Stimulated activated CD8-positive, alpha-beta memory T cell treated with anti-CD3 and anti-CD28 coated beads, Interleukin-2, amount 100 ng/mL, for 1 hour (primary cell): Measurements from ENCODE around the gene CXADR.

Source experiments
- DNase-seq, 2 donors: peaks; one replicate each; pipeline ENCODE4 v3.0.0-alpha.2; 2020; ENCODE audit warnings: low read depth in 2 of 2

The CXADR gene

GRCh38 chr21:17539743-17540341, 27.0 kb downstream of the CXADR start:
- DNase-seq = no peak

DNA sequence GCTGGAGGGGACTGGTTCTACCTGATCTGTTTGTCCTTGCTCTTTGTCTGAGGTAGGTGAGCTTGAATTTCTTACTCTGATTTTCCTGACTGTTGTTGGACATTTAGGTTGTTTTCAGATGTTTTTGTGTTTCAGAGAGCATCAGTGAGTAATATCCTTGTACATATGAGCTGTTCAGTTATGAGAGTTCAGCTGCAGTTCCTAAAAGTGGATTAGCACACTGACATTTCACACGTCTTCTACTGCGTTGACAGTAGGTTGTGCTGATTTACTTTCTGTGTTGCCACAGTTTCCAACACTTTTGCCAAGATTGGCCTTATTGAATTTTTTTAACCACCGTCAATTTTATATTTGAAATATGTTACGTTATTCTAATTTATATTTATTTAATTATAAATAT, 27.7 kb downstream of the CXADR start:
- no peak for DNase-seq

DNA sequence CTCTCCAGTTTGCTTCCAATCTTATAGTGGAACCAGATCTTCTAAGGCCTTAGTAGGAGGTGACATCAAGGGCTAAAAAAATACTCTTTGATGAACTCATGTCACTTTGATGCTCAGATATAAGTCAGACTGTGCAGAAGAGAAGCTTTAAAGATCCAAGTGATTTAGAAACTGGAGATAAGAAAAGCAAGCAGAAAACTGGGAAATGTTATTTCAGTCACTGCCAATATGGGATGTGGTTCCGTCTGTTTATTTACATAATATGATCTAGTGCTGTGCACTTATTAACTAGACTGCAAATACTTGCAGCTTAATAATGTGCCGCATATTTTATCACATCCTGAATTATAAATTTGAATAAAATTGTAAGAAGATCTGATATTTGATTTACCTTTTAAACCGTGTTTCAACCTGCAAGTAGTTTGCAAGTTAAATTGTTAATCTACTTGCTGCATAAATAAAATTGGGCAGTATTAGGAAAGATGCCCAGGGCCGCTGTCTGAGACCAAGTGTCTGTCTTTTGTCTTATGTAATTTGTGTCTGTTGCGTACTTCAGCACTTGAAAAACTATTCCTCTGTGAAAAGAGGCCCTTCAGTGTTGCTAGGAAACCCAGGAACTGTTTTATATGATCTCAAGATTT, 29.6 kb downstream of the CXADR start:
- no peak for DNase-seq

GRCh38 chr21:17545007-17545406, 32.2 kb downstream of the CXADR start:
- no peak for DNase-seq

GRCh38 chr21:17548262-17548661, 35.4 kb downstream of the CXADR start:
- no peak for DNase-seq

DNA sequence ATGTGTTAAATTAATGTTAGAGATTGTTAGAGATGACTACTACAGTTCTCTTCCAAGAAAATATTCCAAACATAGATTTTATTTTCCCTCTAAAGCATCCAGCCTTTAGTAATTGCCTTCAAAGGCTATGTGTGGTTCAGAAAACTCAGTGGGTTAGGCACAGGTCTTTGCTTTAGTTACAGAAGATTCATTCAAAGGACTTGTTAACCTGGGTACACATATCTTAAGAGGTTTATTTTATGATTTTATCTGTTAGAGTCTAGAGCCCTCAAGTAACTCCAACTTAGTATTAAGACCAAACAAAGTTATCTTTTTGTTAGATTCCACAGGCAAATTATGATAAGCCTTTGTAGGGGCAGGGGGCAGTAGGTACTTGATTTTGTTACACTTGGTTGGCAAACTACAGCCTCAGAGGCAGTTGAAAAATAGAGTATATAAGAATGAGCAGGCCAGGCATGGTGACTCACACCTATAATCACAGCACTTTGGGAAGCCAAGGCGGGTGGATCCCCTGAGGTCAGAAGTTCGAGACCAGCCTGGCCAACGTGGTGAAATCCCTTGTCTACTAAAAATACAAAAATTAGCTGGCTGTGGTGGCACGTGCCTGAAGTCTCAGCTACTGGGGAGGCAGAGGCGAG, 37.9 kb downstream of the CXADR start:
- DNase-seq = no peak

- no peak for DNase-seq
Observed at GRCh38 chr21:17552410-17552809, 39.6 kb downstream of the CXADR start.

DNA sequence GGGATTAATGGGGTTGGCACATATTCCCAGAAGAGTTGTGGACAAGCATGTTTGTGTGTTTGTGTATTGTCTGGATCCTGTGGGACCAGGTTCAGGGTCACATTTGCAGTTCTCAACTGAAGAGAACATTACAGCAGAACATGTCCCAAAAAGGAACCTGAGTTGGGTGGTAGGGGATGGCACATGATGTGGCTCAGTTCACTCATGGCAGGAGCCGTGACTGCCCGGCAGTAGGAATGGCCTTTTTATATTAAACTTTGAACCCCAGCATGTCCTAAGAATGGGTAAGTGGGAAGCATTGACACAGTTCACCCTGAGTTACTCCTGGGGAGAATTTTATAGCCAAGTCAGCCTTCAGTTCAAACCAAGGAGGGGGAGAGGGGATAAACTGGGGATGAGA, 41.3 kb downstream of the CXADR start:
- no peak for DNase-seq

GRCh38 chr21:17554679-17555465, 42.0 kb downstream of the CXADR start:
- DNase-seq = no peak

DNA sequence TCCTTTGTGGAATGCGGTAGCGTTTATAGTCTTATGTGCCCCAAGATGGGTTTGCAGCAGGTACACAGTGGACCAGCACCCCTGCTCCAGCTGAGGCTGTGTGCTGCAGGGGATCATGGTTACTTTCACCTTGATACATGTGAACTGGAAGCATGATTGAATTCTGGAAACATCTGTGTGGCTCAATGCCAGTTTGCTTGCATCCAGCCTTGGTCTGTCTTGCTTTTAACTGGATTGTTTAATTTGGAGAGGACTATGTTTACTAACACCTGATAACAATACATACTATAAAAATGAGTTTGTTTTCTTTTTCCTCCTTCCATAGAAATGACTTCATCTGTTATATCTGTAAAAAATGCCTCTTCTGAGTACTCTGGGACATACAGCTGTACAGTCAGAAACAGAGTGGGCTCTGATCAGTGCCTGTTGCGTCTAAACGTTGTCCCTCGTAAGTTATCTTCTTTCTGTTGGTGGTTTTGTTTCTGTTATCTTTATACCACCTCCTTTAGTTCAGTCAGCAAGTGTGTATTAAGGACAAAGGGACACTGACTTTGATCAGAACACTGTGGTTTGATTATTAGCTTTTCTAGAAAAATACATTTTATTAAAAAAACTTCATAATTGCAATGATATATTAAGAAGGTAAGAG, 47.7 kb downstream of the CXADR start:
- DNase-seq = no peak

DNA sequence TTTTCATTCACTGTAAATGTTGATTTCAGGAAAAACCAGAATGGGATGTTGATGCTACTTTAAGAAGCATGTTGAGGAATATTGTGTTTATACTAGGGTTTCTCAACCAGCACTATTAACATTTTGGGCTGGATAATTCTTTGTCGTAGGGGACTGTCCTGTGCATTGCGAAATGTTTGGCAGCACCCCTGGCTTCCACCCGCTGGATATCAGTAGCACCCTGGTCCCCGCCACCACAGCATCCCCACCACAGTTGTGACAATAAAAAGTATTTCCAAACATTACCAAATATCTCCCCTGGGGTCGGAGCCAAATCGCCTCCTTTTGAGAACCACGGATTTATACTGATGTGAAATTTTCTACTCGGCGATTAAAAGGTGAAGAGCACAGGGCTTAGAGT, 57.9 kb downstream of the CXADR start:
- no peak for DNase-seq

- no peak for DNase-seq
Observed at GRCh38 chr21:17572431-17572830, 59.6 kb downstream of the CXADR start.

DNA sequence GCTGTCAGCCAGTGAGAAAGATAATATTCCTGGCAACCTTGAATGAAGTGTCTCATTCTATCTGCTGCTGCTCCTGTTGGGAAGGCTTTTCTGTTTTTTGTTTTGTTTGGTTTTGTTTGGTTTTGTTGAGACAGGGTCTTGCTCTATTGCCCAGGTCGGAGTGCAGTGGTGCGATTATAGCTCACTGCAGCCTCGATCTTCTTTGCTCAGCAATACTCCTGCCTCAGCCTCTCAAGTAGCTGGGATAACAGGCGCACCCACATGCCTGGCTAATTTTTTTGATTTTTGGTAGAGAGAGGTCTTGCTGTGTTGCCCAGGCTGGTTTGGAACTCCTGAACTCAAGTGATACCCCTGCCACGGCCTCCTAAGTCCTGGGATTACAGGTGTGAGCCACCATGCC, 62.2 kb downstream of the CXADR start:
- no peak for DNase-seq

DNA sequence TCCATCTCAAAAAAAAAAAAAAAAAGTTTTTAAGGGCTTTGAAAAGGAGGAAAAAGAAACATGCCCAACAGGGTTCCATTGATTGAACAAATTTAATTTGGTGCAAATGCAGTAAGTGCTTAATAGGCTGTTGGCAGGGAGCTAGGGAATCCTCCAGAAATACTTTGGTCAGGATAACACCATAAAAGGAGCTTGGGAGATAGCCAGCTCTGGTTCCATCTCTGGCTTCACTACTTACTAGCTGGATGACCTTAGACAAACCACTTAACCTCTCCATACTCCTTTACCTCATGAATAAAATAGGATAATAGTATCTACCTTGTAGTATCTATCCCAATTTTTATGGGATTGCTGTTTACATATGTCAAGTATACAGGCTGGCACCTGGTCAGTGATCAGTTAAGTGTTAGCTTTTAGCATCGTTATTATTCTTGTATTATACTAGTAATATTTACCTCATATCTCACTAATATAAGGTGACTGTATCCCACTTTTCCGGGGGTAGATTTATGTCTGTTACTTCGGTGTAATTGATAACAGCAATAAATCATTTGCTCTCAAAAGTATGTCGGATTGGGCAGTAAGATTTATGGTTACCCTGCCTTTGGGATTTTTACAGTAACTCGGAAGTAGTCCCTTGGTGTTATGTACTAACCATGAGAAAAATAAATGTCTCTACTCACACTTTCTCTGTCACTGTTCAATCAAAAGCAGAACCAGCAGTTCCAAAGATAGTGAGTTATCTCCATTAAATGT, 63.4 kb downstream of the CXADR start:
- DNase-seq = no peak

DNA sequence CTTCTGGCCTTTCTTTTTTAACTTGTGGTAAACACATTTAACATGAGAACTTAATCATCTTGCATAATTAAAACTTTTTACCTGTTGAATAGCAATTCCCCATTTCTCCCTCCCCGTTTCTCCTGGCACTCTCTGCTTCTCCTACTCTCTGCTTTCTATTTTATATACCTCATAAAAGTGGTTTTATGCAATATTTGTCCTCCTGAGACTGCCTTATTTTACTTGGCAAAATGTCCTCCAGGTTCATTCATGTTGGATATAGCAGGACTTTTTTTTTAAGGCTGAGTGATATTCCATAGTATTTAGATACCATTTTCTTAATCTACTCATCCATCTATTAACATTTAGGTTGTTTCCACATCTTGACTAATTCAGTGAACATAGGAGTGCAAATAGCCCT, 64.9 kb downstream of the CXADR start:
- no peak for DNase-seq

DNA sequence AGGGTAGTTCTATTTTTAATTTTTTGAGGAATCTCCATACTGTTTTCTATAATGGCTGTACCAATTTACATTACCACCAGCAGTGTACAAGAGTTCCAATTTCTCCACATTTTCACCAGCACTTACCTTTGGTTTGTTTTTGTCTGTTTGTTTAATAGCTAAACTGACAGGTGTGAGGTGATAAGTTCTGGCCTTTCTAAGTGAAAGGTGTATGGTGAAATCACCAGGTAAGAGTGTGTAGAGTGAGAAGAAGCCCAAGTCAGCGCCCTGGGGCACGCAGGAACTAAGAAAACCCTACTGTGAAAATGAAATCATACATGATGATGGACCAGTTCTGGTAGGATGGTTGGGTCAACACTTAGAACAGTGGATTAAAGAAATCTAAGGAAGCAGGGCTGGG, 65.3 kb downstream of the CXADR start:
- no peak for DNase-seq

- DNase-seq = no peak
Observed at GRCh38 chr21:17578876-17579275, 66.0 kb downstream of the CXADR start.

GRCh38 chr21:17580319-17580718, 67.5 kb downstream of the CXADR start:
- no peak for DNase-seq

DNA sequence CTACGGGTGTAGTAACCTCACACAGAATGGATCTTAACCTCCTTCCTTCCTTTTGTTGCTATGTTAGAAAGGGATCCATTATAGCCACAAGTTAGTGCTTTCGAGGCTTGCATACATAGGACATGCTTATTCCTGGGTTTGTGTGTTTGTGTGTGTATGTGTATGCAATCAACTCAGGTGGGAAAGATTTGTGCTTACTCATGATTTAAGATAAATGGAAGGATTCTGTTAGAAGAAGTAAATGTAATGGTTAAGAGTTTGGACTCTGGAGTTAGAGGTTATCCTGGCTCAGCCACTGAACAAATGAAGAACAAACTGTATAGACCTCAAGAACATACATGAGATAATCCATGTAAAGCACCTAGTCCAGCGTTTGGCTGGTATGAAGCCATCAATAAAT, 71.1 kb downstream of the CXADR start:
- DNase-seq = no peak

DNA sequence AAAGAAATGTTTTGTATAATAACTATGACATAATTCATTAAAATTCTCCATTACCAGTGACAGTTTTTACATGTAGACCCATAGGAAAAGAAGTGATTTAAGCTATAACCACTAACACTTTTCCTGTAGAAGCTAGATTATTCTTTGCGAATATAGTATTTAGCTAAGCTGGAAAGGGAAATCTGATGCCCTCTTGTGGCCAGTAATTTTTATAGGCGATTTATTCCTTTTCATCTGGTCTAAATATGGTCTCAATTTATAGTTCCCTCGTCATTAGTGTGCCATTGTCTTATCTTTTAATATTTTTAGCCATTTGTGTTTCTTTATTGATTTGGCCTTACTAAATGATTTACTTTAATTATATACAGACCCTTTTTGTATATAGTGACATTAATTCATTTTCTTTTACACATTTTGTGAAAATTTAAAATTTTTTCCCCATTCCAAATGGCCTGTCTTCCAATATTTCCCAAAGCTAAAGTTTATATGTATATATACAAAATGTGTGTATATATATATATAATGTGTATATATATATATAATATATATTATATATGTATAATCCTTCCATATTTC, 73.1 kb downstream of the CXADR start:
- DNase-seq = no peak

DNA sequence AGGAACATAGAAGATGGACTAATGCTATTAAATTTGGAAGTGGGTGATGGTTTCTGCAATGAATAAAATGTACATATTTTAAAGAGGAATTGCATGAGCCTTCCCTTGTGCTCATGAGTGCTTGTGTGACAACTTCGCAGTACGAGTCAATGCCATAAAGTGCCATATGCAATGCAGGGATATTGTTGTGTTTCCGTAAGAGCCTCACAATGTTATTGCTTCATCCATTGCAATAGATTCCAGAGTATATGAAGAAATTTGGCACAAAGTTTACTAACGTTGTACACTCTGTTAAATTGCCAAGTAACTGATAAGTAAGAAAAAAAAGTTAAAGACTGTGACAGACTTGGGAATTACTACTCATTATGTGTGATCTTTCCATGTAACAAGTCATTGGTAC, 77.6 kb downstream of the CXADR start:
- DNase-seq = no peak
